ENCODE measurements around the gene SH3GLB2. TPM values are rescaled to one million over a fixed set of nuclear protein-coding genes. Genes with fewer than 3 reads are reported as not detected.

SH3GLB2 gene
- total RNA-seq, 1 donor: 37.0 TPM

Other genes with a start within 250 kb of the SH3GLB2 start
- gene TBC1D13, start 241.1 kb downstream of the SH3GLB2 start, total RNA-seq: 26.4 TPM
- gene ENDOG, start 209.8 kb downstream of the SH3GLB2 start, total RNA-seq: 3.0 TPM
- gene SPOUT1, start 198.5 kb downstream of the SH3GLB2 start, total RNA-seq: 8.0 TPM
- 2.0 TPM for gene KYAT1, start 146.4 kb downstream of the SH3GLB2 start, total RNA-seq
- gene LRRC8A, start 146.2 kb downstream of the SH3GLB2 start, total RNA-seq: 26.4 TPM
- 0.73 TPM for gene PHYHD1, start 107.3 kb downstream of the SH3GLB2 start, total RNA-seq
- gene DOLK, start 80.7 kb downstream of the SH3GLB2 start, total RNA-seq: 8.1 TPM
- gene NUP188, start 80.6 kb downstream of the SH3GLB2 start, total RNA-seq: 34.9 TPM
- 22.7 TPM for gene MIGA2, start 8.3 kb upstream of the SH3GLB2 start, total RNA-seq
- 1.9 TPM for gene DOLPP1, start 52.8 kb upstream of the SH3GLB2 start, total RNA-seq
- 11.6 TPM for gene CRAT, start 82.5 kb upstream of the SH3GLB2 start, total RNA-seq
- gene PTPA, start 83.1 kb upstream of the SH3GLB2 start, total RNA-seq: 20.0 TPM
- 13.2 TPM for gene IER5L, start 149.9 kb upstream of the SH3GLB2 start, total RNA-seq

Data from mononuclear cell (primary cell).